GM18499 (cell line): ENCODE data around the gene FOLH1.
"Not testable (repeated sequence)": the region's sequence is repeated elsewhere in the genome, so short reads cannot be mapped to it uniquely, and the experiment has no call there.

Source experiments
- ATAC-seq: cut with Tn5 transposase; IDR thresholded peaks from one replicate; pipeline ENCODE4 v1.9.1; 2021; ENCODE audit warnings: moderate number of reproducible peaks; ENCODE audit not compliant: insufficient read depth, unreplicated experiment

The FOLH1 gene

DNA sequence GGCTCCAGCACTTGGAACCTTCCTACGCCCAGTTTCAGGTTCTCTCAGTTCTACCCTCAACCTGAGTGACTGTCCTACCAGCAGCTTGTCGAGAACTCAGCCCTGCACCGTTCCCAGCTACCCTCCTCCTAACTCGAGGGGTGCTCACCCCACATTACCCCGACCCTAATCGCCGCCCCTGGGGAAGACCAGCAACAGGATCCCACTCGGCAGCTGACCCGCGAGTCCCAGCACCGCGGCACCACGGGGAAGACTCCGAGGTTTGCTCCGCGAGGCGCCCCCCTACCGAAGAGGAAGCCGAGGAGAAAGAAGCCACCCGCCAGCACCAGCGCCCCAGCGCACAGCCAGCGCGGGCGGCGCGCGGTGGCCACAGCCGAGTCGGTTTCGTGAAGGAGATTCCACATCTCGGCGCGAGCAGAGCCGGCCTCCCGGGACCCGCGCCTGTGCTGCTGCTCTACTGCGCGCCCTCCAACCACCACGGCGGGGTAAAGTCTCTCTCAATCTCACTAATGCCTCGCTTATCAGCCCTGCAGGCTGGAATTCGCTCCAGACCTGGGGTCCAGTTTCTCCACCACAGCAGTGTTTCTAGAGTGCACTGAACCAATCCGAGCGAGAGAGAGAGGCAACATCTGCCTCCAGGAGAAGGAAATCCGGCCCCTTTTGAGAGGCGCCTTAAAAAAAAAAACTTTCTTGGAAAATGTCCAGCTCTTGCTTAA lies at the start of gene FOLH1:
Gene FOLH1, minus strand, starts transcription at position 597 of the 716 bp plus-strand sequence. Its CDS starts 193 bp downstream, at position 404.
- no peak for ATAC-seq

DNA sequence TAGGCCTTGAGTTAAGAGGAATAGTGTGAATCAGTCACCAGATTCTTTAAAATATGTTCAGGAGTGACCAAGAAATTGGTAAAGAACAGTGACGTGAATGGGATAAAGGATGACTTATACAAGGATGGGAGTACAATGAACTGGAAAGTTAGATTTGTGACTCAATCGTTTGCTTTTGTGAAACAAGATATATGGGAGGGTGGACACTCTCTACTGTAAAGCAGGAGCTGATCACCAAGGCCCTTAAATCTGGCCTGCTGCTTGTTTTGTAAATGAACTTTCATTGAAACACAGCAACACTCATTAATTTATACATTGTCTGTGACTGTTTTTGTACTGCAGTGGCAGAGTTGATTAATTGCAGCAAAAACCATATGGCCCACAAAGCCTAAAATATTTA lies 46.7 kb upstream of the FOLH1 start:
- ATAC-seq: not testable (repeated sequence)

DNA sequence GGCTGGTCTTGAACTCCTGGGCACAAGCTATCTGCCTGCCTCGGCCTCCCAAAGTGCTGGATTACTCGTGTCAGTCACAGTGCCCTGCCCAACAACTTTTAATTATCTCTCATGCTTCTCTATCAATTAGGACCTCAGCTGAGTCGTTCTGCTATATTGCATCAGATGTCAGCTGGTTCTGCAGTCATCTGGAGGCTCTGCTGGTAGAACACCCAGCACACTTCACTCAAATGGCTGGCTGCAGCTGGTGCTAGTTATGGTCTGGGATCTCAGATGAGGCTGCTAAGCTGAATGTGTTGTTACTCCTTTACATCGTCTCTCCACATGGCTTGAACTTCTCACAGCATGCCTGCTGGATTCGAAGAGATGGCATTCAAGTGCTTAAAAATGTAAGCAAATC lies 42.8 kb upstream of the FOLH1 start:
- ATAC-seq: not testable (repeated sequence)

DNA sequence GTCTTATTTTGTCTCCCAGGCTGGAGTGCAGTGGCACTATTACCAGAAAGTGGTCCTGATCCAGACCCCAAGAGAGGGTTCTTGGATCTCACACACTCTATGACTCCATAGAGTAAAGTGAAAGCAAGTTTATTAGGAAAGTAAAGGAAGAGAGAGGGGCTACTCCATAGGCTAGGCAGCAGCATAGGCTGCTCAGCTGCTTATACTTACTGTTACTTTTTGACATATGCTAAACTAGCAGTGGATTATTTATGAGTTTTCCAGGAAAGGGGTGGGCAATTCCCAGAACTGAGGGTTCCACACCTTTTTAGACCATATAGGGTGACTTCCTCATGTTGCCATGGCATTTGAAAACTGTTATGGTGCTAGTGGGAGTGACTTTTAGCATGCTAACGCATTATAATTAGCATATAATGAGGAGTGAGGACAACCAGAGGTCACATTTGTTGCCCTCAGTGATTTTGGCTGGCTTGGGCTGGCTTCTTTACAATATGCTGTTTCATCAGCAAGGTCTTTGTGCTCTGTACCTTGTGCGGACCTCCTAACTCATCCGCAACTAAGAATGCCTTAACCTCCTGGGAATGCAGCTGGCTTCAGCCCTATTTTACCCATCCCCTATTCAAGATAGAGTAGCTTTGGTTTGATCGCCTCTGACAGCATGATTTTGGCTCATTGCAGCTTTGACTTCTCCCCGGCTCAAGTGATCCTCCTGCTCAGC lies 42.2 kb upstream of the FOLH1 start:
- ATAC-seq: not testable (repeated sequence)

DNA sequence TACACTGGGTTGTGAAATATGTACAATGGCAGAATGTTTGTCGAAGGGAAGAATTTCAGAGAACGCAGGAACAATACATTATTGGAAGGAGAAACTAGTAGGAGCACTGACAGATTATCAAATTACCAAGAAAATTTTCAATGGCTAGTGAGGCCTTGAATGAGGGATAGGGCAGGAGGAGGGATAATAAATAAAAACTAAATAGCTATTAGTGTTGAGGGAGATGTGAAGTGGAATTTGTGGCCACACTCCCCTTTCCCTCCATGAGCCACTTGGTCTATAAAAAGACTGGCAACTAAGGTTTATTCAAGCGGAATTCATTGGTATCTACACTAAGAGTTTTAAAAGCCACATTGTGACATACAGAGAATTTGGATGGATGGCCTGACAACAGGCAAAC lies 41.0 kb upstream of the FOLH1 start:
- not testable (repeated sequence) for ATAC-seq

DNA sequence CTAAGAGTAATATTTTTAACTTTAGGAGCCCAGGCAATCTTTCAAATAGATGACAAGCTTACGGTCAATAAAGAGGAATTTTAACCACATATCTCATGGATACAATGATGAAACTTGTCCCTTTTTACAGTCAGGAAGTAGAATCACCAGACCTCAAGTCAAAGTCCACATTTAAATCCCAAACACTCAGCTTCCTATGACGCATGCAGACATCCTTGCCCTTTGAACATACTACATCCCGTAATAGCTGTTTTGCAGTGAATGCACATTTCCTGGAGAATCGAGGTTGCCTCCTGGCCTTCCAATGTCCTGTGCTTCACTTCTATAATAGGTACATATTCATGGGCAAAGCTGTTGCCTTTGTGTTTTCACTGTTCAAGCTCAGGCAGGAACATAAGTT lies 25.3 kb upstream of the FOLH1 start:
- ATAC-seq: not testable (repeated sequence)

DNA sequence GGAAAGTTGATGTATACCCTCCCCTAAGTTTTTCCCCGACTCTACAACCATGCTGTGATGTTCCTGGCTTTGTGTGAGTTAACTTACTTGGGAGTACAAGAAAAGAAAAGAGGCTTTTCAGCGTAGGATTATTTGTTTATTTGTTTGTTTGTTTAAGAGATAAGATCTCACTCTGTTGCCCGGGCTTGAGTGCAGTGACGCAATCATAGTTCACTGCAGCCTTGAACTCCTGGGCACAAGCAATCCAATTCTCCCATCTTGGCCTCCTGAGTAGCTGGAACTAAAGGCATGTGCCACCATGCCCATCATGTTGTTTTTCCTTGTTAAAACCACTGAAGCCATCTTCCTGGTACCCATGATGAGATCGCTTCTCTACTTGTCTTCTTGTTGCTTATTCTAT lies 24.6 kb upstream of the FOLH1 start:
- ATAC-seq: not testable (repeated sequence)

DNA sequence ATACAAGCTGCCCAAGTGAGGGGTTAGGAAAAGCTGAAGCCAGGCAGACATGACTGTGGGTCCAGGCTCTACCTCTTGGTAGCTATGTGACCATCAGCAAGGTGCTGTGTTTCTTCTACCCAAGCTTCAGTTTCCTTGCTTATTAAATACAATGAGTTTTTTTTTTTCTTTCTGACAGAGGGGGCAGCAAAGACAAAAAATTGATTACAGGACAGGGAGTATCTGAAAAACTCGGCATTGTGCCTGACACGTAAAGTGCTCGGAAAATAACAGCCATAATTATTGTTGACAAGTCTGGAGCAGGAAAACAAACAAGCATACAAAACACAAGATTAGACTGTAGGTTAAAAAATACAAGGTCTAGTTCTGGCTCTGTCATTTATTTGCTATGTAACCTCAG lies 23.3 kb upstream of the FOLH1 start:
- not testable (repeated sequence) for ATAC-seq

DNA sequence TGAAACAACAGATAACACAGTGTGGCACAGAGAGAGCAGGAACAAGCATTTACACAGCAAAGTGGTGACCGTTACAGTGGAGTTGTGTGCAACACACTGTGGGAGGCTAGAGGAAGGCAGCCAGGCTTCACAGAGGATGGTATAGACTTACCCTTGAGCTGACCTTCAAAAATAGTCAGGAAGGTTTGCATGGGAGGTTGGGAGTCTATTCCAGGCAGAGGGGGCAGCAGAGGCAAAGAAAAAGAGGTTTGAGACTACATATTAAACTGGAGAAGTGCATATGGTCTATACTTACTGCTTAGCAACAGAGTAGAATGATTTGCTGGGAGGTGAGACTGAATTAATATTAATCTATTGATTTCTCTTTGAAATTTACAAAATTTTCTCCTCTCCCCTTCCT lies 22.1 kb upstream of the FOLH1 start:
- ATAC-seq: not testable (repeated sequence)

DNA sequence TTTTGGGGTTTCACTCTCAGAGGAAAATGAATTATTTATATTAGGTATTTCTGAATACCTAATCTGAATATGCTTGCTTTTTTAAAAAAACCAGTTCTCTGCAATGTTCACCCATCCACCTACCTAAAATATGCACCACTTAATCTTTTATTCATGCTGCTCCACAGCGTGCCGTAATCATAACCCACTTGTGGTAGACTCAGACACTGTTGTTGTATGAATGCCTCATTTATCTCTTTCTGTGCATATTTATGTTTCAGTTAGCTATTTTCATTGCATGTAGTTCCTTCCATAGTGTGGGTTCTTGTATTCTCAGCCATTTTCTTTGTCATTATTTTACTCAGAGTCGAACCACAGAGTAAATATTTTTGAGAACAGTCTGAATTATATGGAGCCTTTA lies 21.6 kb upstream of the FOLH1 start:
- ATAC-seq: not testable (repeated sequence)

DNA sequence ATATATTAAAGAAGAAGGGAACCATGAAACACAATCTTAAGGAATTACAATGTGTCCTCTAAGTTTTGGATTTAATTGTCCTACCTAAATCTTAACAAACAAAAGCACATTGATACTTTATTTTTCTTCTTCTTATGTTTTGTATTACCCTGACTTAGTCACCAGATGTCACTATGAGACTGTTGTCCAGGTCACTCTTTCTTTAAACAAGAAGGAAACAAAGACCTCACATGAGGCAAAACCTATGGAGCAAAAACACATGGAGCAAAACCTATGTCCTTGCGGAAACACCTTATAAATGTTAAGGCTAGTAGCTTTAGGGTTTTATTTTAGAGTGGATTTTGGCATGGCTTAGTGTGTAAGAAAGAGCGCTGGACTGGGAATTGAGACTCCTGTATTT lies 20.7 kb upstream of the FOLH1 start:
- ATAC-seq: not testable (repeated sequence)

DNA sequence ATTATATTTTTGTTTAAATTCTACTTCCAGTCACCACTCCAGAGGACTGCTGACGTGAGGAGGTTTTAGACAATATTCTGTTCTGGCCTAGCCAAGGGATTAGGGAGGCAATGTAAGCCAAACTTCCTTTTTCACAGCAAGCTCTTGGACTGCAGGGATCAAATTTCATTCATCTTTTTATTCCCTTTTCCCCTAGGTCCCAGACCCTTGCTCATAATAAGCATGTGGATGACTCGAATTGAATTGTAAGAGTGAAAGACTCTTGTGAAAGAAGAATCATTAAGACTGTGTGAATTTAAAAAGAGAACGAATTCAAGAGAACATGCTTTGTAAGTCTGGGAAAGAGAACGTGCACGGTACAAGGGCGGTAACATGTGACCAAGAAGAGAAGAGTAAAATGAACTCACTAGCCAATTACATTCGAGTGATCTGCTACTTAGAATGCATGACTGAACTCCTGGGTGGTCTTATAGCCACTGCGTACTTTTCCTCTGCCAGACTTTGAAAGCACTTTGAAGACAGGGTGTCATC lies 16.9 kb upstream of the FOLH1 start:
- ATAC-seq: not testable (repeated sequence)

DNA sequence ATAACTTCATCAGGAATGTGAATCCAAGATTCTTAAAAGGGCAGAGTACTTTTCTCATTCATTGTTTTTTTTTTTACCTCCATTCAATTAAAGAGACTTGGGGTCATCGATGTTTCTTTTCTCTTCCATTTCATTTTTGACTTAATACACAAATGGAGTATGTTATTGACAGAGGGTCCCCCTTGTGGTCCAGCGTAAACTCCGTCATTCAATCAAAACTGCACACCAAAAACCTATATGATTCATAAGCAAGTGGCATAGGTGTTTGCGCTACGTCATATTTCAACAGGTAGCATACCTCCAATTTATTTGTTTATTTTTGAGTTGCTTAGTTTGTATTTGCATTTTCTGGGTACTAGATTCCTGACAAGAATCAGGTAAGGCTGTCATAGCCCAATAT lies 12.7 kb upstream of the FOLH1 start:
- no peak for ATAC-seq

DNA sequence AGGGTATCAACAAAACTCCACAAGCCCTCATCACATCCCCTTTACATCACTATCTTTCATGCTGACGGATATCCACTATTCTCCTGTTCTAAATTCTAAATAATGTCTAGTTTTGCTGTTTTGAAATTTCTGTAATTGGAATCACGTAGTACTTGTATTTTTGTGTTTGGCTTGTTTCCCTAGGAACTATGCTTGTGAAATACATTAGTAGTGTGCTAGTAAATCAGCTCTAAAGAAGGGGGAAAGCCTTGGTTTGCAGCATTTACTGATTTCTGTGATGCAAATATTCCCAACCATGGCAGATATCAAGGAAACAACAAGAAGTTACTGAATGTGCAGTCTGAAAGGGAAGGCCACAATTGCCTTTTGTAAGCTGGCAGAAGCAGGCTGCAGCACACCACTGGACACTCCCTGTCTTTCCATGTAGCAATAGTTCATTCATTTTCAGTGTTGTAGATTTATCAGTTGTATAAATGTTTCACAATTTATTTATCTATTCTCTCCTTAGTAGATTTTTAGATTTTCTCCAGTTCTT lies 4.7 kb upstream of the FOLH1 start:
- ATAC-seq: no peak

DNA sequence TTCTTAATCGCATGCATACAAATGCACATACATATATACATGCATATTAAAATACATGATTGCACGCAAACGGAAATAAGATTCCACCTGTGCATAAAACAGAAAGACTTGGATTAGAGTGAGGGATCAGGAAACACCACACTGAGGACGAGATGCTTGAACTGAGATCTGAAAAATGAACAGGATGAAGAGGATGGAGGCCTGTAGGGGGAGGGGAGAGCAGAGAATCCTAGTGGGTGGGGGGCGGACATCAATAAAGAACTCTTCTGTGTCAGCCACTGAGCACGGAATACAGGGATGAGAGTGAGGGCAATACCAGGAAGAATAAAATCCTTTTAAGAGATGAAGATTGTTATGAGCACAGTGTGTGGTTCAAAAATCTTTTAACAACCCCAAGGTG lies 1.4 kb downstream of the FOLH1 start:
- ATAC-seq: not testable (repeated sequence)

DNA sequence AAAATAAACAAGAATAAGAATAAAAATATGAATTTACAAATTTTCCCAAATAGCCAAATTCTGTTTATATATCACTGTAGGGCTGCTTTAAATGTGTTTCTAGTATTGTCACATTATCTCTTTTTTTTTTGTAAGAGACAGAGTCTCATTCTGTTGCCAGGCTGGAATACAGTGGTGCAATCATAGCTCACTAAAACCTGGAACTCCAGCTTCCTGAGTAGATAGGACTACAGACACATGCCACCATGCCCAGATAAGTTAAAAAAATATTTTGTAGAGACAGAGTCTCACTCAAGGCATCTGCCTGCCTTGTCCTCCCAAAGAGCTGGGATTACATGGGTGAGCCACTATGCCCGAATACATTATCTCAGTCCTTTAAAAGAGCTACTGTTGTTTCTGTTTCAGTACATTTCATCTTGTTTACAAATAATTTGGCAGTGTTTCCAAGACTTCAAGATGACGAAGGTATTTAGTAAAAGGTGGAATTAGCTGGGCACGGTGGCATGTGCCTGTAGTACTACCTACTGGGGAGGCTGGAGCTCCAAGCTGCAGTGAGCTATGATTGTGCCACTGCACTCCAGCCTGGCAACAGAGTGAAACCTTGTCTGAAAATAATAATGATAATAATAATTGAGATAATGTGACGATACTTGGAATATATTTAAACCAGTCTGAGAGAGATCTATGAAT lies 6.0 kb downstream of the FOLH1 start:
- no peak for ATAC-seq

DNA sequence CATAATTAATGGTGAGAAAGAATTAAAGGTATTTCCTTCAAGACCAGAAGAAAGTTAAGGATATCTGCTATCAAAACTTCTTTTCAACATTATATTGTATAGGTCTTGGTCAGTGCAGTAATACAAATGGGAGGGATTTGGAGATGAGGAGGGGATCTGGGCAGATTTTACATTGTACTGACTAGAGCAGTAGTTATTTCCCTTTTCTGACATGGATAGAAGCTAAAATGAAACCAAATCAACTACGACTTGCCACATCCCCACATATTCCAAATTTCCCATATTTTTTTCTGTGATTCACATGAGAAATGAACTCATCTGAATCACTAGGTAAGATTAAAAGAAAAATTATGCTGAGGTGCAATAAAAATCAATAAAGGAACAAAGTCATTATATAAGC lies 11.6 kb downstream of the FOLH1 start:
- ATAC-seq: not testable (repeated sequence)

DNA sequence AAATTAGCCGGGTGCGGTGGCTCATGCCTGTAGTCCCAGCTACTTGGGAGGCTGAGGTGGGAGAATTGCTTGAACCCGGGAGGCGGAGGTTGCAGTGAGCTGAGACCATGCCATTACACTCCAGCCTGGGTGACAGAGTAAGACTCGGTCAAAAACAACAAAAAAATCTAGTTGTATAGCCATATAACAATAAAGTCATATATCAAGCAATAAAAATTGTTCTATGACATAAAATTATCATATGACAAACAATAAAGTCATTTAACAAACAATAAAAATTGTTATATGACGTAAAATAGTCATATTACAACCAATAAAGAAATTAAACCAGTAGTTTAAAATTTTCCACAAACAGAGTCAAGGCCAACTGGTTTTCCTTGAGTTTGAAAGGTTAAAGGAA lies 12.4 kb downstream of the FOLH1 start:
- not testable (repeated sequence) for ATAC-seq

DNA sequence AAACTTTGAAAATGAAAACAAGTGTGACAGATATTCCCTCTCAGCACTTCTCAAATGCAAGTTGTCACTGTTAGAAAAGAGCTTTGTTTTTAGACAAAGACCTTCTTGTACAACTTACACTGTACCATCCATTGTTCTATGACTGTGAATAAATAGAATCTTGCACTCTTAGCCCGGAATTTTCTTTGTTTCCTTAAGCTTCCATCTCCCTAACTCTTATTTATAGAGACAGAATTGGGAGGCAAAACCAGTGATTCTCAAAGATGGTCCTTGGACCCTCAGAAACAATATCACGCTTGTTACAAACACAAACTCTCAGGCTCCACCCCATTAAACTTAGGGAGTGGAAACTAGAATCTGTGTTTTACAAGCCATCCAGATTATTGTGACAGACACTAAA lies 18.1 kb downstream of the FOLH1 start:
- ATAC-seq: not testable (repeated sequence)

DNA sequence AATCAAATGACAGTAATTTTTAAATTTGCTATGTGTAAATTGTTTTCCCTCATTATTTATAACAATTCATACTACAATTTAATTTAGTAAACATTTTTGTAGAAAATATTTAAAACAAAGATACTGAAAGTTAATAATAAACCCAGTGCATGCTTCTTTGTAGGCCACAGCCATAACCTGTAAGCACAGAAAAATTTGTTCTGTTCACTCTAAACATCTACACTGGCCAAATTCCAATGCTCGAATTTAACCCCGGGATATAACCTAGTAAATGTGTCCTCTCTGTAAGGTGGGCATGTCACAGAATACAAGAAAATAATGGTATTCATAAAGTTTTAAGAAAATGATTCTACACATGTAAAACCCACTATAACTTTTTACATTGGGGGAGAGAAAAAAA lies 22.2 kb downstream of the FOLH1 start:
- ATAC-seq: not testable (repeated sequence)

DNA sequence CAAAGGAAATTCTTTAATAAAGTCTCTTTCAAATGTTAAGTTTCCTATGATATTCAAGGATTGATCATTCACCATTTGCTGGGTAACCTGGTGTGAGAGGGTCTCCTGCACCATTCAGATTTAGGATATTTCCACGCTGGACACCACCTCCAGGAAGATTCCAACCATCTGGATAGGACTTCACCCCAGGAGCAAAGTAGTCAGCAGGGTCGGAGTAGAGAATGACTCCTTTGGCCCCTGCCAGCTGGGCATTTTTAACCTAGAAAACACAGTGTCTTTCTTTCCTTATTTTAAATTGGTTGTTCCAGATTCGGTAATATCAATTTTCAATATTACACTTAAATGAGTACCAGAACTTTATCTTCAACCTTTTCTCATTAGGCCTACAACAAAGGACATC lies 22.8 kb downstream of the FOLH1 start:
- not testable (repeated sequence) for ATAC-seq
